DOHH2 (cell line): ENCODE results near the gene DPP7.

Experiments
- H3F3A ChIP-seq: fragments of 200-600 bp; sonication (generic), shearing (Covaris generic); 2 replicates; pipeline ENCODE4 v1.6.0; 2016; ENCODE audit warnings: antibody characterized with exemption, mild to moderate bottlenecking; ENCODE audit not compliant: control insufficient read depth, insufficient read depth
- H3K27ac ChIP-seq: fragments of 200-600 bp; sonication (generic); 2 replicates; pipeline ENCODE4 v1.5.1; 2014; ENCODE audit warnings: low read depth, mild to moderate bottlenecking, low read length, moderate library complexity
- H3K27me3 ChIP-seq: fragments of 200-600 bp; sonication (generic); 2 replicates; pipeline ENCODE4 v1.6.1; 2014; ENCODE audit warnings: mild to moderate bottlenecking, low read length, mixed read lengths; ENCODE audit not compliant: control insufficient read depth
- H3K36me3 ChIP-seq: fragments of 200-600 bp; sonication (generic); 2 replicates; pipeline ENCODE4 v1.6.1; 2014; ENCODE audit warnings: mild to moderate bottlenecking, low read length, moderate library complexity, mixed read lengths; ENCODE audit not compliant: control insufficient read depth
- H3K4me1 ChIP-seq: fragments of 200-600 bp; sonication (generic); 2 replicates; pipeline ENCODE4 v1.6.1; 2014; ENCODE audit warnings: mild to moderate bottlenecking, low read length, mixed read lengths; ENCODE audit not compliant: control insufficient read depth
- H3K4me2 ChIP-seq: fragments of 200-600 bp; sonication (generic); 2 replicates; pipeline ENCODE4 v1.6.0; 2014; ENCODE audit warnings: mild to moderate bottlenecking, low read length, moderate library complexity
- H3K4me3 ChIP-seq: fragments of 200-600 bp; sonication (generic); 2 replicates; pipeline ENCODE4 v1.5.1; 2014; ENCODE audit warnings: mild to moderate bottlenecking, low read length, mixed read lengths
- H3K79me2 ChIP-seq: fragments of 200-600 bp; sonication (generic); 2 replicates; pipeline ENCODE4 v1.6.1; 2014; ENCODE audit warnings: mild to moderate bottlenecking, low read length, mixed read lengths; ENCODE audit not compliant: control insufficient read depth
- H3K9me2 ChIP-seq: fragments of 200-600 bp; sonication (generic); replicated peaks from 2 replicates; pipeline ENCODE4 v1.6.1; 2014; ENCODE audit warnings: mild to moderate bottlenecking, low read length, mixed read lengths; ENCODE audit not compliant: control insufficient read depth
- H3K9me3 ChIP-seq: fragments of 200-600 bp; sonication (generic); 2 replicates; pipeline ENCODE4 v1.6.1; 2014; ENCODE audit warnings: antibody characterized with exemption, low read length, mixed read lengths; ENCODE audit not compliant: control insufficient read depth, insufficient read depth
- H4K20me1 ChIP-seq: fragments of 200-600 bp; sonication (generic); 2 replicates; pipeline ENCODE4 v1.6.0; 2014; ENCODE audit warnings: low read depth, mild to moderate bottlenecking, antibody characterized with exemption, low read length, moderate library complexity; ENCODE audit not compliant: control insufficient read depth, insufficient read depth
- CTCF ChIP-seq: fragments of 200-600 bp; sonication (generic); IDR thresholded peaks from one replicate; pipeline ENCODE4 v1.5.1; 2014; ENCODE audit warnings: antibody characterized with exemption, mild to moderate bottlenecking, low read depth, low read length; ENCODE audit not compliant: poor library complexity, severe bottlenecking
- EZH2phosphoT487 ChIP-seq: fragments of 200-600 bp; sonication (generic); IDR thresholded peaks from 2 replicates; pipeline ENCODE4 v1.6.1; 2017; ENCODE audit warnings: borderline replicate concordance, mild to moderate bottlenecking, antibody characterized with exemption, low read length, moderate library complexity, mixed read lengths

DPP7 gene

GRCh38 chr9:137148661-137149060, 34.1 kb upstream of the DPP7 start:
- Histone ChIP-seq H3K27ac (no peak overlapping the region), H3K9me3 (0 out of 2 replicates have a peak, but pooled peaks cover 5% of the 10 kb centered on the region), H3K79me2 (no peaks in the 10 kb centered on the region), H4K20me1 (no peaks in the 10 kb centered on the region), H3K36me3 (no peaks in the 10 kb centered on the region), H3K9me2 (no peaks in the 10 kb centered on the region), H3K27me3 (peaks cover 4% of the 10 kb centered on the region; the same call in 1 of the 2 replicates), H3K4me2 (no peak overlapping the region), H3K4me3 (no peak overlapping the region), H3K4me1 (peaks cover 19% of the 10 kb centered on the region), H3F3A (peaks cover 2% of the 10 kb centered on the region; the same call in 1 of the 2 replicates)
- TF ChIP-seq CTCF (no peak), EZH2phosphoT487 (no peak)

GRCh38 chr9:137148242-137148641, 33.7 kb upstream of the DPP7 start:
- no peaks in the 10 kb centered on the region for H3K79me2 ChIP-seq
- no peak overlapping the region for H3K27ac ChIP-seq
- H3K4me1 ChIP-seq: peaks cover 19% of the 10 kb centered on the region
- no peaks in the 10 kb centered on the region for H3K9me2 ChIP-seq
- TF ChIP-seq EZH2phosphoT487: no peak
- TF ChIP-seq CTCF: no peak
- peaks cover 6% of the 10 kb centered on the region; the same call in 1 of the 2 replicates for H3K27me3 ChIP-seq
- no peak overlapping the region for H3K4me3 ChIP-seq
- H3K4me2 ChIP-seq: no peak overlapping the region
- peaks cover 2% of the 10 kb centered on the region; the same call in 1 of the 2 replicates for H3F3A ChIP-seq
- 0 out of 2 replicates have a peak, but pooled peaks cover 5% of the 10 kb centered on the region for H3K9me3 ChIP-seq
- no peaks in the 10 kb centered on the region for H3K36me3 ChIP-seq
- no peaks in the 10 kb centered on the region for H4K20me1 ChIP-seq

- H3K4me1 ChIP-seq: peaks cover 19% of the 10 kb centered on the region
- H3K36me3 ChIP-seq: no peaks in the 10 kb centered on the region
- H3K9me2 ChIP-seq: no peaks in the 10 kb centered on the region
Observed at GRCh38 chr9:137147793-137148160, 33.2 kb upstream of the DPP7 start.

More at GRCh38 chr9:137147793-137148160, 33.2 kb upstream of the DPP7 start:
- H3K4me3 ChIP-seq: no peak overlapping the region
- no peak overlapping the region for H3K4me2 ChIP-seq
- H4K20me1 ChIP-seq: no peaks in the 10 kb centered on the region
- H3K79me2 ChIP-seq: no peaks in the 10 kb centered on the region
- 0 out of 2 replicates have a peak, but pooled peaks cover under 1% of the 10 kb centered on the region for H3K9me3 ChIP-seq
- no peak for TF ChIP-seq CTCF
- TF ChIP-seq EZH2phosphoT487: no peak
- H3K27me3 ChIP-seq: peaks cover 8% of the 10 kb centered on the region; the same call in 1 of the 2 replicates
- peaks cover 2% of the 10 kb centered on the region; the same call in 1 of the 2 replicates for H3F3A ChIP-seq
- H3K27ac ChIP-seq: no peak overlapping the region
